GM12865 (cell line): Measurements from ENCODE around the gene EPDR1.

Source experiments
- DNase-seq: peaks from one replicate; pipeline ENCODE4 v3.0.0; 2010; ENCODE audit warnings: low read depth
- H3K4me3 ChIP-seq: 2 replicates; pipeline ENCODE4 v1.5.1; 2011; ENCODE audit warnings: mild to moderate bottlenecking, low read depth, low read length, control low read depth
- CTCF ChIP-seq: IDR thresholded peaks from 2 replicates; pipeline ENCODE4 v1.5.1; 2011; ENCODE audit warnings: low read length, control low read depth, low read depth, inconsistent platforms; ENCODE audit not compliant: insufficient read depth; ENCODE audit errors: missing control alignments

The EPDR1 gene

GRCh38 chr7:37927773-37928444 lies 7.5 kb downstream of the EPDR1 start:
- no peak overlapping the region for H3K4me3 ChIP-seq
- TF ChIP-seq CTCF, result no peak
- DNase-seq, result no peak

- no peak overlapping the region for H3K4me3 ChIP-seq
- no peak for DNase-seq
- TF ChIP-seq CTCF, result no peak
Observed at GRCh38 chr7:37928878-37929277, 8.4 kb downstream of the EPDR1 start.

GRCh38 chr7:37930226-37930948 lies 9.9 kb downstream of the EPDR1 start:
- DNase-seq, result no peak
- TF ChIP-seq CTCF, result no peak
- no peak overlapping the region for H3K4me3 ChIP-seq

- no peak for TF ChIP-seq CTCF
- H3K4me3 ChIP-seq, result no peak overlapping the region
- DNase-seq, result no peak
Observed at GRCh38 chr7:37932543-37932942, 12.1 kb downstream of the EPDR1 start.

GRCh38 chr7:37933018-37933566 lies 12.7 kb downstream of the EPDR1 start:
- TF ChIP-seq CTCF, result no peak
- H3K4me3 ChIP-seq, result no peak overlapping the region

GRCh38 chr7:37942934-37943610 lies 22.6 kb downstream of the EPDR1 start:
- peak; percentile 16 for DNase-seq
- no peak overlapping the region for H3K4me3 ChIP-seq
- TF ChIP-seq CTCF, result no peak

More at GRCh38 chr7:37933018-37933566, 12.7 kb downstream of the EPDR1 start:
- DNase-seq, result no peak
